ENCODE data around the gene HIPK2.
"Not testable (repeated sequence)": the region's sequence is repeated elsewhere in the genome, so short reads cannot be mapped to it uniquely, and the experiment has no call there.

The HIPK2 gene

DNA sequence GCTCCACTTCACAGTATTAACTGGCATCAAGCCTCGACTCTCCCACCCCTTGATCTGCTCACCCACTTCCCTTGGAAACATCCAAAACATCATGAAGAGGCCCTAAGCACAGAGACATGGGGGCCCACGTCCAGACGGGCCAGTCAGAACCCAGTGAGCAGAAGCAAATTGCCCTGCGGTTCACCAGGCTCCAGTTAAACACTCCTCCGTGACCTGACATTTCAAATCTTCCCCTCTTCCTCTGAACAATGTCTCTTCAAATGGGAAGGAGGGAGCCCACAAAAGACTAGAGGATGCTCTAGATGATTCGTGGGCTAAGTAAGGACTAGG is 209.5 kb downstream of the HIPK2 start:
- DNase-seq (ENCODE audit: low read depth in 3 of 3) = no peak

DNA sequence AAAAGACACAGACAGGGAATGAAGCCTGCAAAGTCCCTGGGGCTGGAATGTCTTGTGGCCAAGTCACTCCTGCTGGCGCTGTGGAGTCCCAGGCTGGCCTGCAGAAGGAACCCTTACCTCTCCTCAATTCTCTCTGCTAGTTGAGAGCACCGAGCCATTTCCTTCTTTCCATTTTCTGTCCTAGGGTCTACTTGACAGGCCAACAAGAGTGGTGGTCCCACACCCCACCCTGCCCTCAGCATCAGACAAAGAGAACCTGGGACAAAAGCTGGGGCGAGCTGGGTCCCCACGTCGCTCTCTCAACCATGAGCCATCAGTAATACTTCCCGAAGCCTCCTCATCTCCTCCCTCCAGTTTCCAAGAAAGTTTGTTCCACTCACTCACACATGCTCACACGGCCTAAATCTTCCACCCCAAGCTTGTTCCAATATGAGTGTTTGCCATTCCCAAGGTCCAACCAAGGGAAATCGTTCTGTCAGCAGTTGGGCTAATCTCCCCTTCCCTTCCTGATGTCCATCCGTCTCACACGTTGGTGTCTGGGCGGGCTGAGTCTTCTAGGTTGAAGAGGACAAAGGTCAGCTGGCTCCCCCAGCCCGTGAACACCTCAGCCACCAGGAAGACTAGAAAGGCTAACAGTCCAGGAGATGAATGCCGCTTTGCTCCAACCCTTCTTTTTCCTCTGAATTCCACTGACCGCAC is 210.0 kb downstream of the HIPK2 start:
- DNase-seq (ENCODE audit: low read depth in 3 of 3) = no peak

DNA sequence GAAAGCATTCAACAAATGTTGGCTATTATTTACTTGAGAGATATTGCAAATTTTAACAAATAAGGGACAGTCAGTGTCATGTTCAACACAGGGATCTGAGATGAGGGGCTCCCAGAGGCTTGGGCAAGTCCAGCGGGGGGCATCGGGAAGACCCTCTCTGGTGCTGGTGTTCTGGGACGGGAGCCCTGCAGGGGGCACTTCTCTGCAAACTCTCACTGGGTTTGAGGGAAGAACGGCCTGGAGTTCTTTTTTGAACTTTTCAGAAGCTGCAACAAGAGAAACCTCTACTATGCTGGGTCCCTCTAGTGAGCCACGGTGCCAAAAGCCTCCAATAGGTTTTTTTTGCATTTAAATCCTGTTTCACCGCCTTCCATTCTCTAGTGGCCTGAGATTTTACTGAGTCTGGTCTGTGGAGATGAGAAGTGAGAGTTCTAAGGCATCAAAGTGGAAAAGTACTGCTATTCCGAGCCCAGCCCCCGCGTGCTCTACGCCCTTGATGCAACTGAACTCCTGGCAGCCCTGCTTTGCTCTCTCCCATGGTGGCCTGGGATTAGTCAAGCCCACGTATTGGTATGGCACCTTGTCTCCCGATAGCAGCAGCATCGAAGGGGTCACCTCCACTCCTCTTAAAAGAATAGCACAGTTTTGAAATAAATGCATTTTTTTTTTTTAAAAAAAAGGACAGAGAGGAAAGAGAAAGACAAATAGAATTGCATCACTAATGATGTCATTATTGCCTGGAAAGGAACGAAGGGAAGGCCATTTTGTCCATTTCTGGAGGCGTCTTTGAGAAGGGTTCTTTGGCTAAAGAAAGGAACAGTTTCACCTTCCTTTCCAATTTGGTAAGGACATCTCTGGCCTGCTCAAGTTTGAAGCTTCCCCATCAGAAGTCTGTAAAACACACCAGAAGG is 210.8 kb downstream of the HIPK2 start:
- no peak for DNase-seq (ENCODE audit: low read depth in 3 of 3)

DNA sequence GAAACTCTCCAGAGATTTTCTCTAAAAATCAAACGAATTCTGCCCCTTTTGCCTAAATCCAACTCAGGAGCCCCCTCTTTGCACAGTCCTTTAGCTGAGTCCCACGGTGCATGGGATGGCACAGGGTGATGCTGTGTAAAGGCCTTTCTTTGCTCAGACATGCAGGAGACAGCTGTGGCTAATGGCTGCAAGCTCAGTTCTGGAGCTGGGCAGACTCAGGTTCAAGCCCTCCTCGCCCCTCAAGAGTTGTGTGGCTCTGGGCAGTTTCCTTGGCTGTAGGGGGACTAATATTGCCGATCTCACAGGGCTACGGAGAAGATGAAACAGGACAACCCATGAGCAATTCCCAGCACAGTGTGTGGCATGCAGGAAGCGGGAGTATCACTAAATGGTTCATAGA is 211.7 kb downstream of the HIPK2 start:
- DNase-seq (ENCODE audit: low read depth in 3 of 3) = no peak

DNA sequence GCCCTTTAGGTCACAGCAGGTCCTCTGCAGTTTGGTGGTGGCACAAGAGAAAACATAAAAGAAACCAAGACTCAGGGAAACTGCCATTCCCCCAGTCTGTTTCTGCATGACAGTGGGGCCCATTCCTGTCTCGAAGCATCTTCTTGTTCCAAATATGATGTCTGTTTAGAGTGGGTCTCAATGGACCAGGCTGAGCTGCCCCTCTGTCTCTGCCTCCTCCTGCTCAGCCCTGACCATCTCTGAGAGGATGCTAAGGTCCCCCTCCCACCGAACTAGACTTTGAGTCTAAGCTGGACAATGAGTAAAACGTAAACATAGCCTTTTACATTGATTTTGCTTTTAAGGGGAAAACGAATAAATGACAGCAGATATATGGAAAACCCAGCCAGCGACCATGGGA is 213.9 kb downstream of the HIPK2 start:
- no peak for DNase-seq (ENCODE audit: low read depth in 3 of 3)

DNA sequence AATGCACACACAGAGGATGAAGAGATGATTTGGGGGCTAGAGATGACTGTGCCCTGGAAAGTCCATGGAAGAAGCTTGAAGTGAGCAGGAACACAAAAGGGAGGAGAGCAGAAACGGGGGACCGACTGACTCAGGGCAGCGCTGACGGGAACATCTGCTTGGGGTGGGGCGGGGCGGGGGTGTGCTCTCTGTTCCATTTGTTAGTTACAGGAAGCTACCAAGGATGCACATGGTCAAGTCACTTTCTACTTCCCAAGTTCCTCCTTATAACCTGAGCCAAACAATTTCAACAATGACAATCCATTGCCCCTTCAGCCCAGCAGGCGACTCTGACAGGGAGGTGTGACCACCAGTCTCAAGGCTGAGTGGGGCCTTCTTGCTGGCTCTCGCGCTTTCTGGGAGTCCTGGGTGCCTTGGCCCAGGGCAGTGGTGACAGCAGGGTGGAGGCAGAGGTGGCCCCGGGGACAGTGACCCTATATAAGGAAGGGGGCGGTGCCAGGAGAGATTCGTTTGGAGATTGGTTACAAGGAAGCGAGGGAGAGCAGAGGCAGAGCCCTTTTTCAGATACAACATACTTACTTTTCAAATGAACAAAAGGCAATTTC is 214.7 kb downstream of the HIPK2 start:
- DNase-seq (ENCODE audit: low read depth in 3 of 3) = no peak

DNA sequence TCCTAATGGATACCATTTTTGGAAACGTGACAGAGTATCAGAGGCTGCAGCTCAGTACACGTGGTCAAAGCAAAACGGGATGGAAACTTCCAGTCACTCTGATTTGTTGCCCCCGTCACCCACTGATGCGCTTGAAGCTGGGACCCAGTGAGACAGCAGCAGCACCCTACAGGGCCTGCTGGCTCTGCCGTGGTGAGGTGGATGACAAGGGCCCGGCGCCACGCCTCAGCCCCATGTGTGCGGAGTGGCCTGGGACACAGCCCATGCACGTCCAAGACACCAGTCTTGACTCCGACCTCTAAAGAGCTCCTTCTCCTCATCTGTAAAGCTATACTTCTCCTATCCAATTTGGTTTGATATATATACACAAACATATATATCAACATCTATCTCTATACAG is 215.3 kb downstream of the HIPK2 start:
- no peak for DNase-seq (ENCODE audit: low read depth in 3 of 3)

DNA sequence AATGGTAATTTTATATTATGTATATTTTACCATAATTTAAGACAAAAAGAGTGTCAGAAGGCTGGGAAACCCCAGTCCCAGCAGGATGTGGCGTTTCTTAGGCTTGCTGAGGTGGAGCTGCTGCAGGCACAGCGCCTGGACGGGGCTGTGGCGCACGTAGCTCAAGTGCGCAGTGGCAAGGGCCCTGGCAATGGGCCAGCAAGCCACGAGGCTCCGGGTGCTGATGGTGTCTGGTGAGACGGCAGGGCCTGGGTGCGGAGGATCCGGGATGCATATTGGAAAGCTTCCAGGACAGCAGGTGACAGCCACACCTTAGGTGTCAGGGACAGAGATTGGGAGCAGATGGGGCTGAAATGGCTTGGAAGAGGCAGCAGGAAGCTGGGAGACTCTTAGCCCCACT is 217.1 kb downstream of the HIPK2 start:
- DNase-seq (ENCODE audit: low read depth in 3 of 3) = no peak

DNA sequence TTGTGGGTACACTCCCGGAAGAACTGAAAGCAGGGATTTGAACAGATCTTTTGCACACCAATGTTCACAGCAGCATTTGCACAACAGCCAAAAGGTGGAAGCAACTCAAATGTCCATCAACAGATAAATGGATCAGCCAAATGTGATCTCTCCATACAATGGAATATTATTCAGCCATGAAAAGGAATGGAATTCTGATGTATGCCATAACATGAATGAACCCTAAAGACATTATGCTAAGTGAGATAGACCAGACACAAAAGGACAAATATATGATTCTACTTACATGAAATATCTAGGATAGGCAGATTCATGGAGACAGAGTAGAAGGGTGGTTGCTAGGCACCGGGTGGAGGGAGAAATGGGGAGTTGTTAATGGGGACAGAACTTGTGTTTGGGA is 217.6 kb downstream of the HIPK2 start:
- DNase-seq (ENCODE audit: low read depth in 3 of 3) = no peak

DNA sequence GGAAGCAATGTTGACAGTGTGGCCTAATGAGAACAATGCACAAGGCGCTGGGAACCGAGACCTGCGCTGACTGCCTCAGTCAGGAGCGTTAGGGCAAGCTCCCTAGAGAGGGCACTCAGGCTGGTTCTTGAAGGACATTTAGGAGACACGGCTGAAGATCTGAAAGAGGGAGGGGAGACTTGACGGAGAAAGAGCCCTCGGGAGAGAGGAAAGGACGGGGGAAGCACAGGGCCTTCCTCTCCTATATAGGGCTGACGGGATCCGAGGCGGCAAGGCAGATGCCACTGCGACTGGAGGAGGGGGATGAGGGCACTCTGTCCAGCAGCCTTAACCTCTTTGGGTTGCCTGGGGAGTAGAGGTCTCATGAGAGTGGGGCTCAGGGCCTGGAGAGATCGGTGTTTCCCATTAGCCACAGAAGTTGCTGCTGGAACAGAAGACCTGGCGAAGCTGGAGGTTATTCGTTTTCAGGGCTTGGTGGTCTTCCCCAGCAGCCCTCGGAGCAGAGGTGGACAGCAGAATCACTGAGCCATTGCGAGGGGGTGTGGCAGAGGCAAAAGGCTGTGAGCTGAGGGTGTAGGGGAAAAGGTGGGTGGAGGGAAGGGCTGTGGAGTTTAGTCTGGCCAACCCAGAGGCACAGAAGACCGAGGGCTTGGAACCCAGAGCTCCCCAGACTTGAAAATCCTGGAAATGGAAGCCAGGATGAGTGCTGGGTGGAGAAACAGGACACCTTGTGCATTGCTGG is 218.3 kb downstream of the HIPK2 start:
- DNase-seq (ENCODE audit: low read depth in 3 of 3) = no peak

DNA sequence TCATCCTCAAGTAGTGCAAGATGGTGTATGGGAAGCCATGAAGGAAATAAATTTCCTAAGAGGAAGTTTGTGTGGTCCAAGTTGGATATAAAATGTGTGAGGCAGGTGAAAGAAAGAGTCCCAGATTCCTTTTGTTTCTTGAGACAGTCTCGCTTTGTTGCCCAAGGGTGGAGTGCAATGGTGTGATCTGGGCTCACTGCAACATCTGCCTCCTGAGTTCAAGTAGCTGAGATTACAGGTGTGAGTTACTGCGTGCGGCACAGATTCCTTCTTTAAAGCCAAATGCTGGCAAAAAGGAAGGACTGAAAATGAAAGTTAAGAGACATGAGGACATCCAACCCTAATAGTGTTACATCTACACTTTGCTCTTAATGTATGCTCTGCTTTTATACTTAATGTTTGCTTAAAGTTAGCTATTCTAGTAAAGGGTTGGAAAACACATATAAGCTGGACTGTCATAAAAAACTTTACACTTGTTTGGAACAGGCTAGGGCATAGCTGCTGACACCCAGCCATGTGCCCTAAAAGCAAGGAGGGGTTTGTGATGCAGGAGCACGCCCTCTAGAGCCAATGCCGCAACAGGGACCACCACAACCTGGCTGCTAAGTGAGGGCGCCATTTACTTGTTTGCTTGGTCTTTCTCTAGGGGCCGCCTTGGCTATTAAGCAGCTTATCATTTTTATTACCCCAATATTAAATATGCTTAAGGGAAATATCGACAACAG is 219.8 kb downstream of the HIPK2 start:
- DNase-seq (ENCODE audit: low read depth in 3 of 3) = no peak

DNA sequence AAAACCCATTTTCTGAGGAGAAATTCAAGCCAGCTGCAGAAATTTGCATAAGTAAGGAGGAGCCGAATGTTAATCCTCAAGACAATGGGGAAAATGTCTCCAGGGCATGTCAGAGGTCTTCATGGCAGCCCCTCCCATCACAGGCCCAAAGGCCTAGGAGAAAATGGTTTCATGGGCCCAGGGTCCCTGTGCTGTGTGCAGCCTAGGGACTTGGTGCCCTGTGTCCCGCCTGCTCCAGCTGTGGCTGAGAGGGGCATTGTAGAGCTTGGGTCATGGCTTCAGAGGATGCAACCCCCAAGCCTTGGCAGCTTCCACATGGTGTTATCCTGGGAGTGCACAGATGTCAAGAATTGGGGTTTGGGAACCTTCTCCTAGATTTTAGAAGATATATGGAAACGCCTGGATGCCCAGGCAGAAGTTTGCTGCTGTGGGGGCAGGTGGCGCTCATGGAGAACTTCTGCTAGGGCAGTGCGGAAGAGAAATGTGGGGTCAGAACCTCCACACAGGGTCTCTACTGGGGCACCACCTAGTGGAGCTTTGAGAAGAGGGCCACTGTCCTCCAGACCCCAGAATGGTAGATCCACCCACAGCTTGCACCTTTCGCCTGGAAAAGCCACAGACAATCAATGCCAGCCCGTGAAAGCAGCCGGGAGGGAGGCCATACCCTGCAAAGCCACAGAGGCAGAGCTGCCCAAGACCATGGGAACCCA is 223.7 kb downstream of the HIPK2 start:
- DNase-seq (ENCODE audit: low read depth in 3 of 3) = not testable (repeated sequence)

DNA sequence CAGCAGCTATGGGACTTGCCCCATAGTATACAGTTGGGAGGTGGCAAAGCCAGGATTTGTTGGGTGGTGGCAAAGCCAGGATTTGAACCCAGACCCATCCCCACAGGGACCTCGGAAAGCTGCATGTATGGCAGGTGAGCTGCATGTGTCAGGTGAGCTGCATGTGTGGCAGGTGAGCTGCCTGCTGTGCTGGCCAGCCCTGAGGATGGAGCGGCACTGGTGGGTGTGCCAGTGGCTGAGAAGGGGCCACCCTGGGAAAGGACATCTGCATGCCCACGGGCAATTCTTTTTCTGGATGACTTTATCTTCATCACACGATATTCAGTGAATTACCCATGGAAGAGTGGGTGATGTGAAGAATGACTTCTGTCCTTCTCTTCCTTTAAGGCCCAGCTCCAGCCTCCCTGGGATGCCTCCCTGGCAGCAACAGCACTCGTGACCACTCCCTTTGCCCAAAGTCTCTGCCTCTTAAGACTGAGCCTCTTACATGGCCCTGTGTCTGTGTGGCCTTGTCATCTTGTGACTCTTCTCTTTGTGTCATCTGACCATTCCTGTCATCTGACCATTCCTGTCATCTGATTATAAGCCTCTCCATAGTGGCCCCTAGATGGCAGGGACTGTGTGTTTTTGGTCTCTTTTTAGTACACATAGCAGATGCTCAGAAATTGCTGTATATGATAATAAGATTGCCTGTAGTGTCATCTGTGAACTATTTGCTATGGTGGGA is 229.3 kb downstream of the HIPK2 start:
- no peak for DNase-seq (ENCODE audit: low read depth in 3 of 3)

DNA sequence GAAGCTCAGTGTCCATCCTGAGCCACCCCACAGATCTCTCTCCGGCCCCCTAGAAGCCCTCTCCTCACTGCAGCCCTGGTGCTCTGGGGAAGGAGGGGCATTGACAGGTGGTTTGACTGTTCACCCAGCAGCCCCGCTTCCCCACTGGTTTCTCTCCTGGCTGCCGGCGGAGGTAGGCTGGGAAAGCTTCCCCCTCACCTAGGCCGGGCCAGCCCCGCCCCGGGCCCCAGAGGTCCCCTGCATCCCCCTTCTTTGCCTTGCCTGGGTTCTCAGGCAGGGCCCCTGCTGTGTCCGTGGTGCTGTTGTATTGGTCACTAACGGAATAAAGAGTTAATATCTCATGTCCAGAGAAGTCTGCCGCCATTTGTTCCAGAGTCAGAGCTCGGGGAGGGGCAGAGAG is 233.2 kb downstream of the HIPK2 start:
- DNase-seq (ENCODE audit: low read depth in 3 of 3) = no peak

DNA sequence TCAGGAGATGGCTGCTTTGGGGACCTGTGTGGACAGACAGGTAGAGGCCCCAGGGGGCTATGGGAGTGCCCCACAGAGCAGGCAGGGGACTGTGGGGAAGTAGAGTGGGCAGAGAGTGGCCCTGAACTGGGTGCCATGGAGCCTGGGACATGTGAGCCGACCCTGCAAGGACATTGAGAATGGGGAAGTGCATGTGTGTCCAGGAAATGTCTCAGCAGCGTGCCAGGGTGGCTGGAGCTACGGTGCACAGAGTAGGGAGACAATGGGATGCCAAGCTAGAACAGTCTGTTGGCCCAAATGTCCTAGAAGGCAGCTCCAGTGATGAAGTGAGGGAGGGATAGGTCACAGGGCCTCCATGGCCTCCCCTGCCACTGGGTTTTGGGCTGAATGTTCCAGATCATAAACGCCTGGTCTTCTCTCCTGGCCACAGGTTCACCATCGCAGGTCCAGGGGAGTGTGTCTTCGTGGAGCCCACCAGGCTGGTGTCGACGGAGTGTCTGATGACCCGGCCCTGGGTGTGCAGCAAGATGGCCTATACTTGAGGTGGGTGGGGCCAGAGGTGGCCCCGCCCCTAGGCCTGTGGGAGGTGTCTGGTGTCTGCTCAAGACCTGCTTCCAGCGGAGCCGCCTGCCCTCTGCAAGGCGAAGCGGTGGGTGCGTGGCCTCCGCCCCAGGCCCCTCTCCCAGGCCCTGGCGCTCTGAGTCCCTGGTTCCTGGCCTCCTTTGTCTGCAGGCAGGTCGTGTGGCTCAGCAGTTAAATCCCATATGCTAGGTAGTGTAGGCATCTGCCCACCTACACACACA is 233.8 kb downstream of the HIPK2 start:
- DNase-seq (ENCODE audit: low read depth in 3 of 3) = no peak

DNA sequence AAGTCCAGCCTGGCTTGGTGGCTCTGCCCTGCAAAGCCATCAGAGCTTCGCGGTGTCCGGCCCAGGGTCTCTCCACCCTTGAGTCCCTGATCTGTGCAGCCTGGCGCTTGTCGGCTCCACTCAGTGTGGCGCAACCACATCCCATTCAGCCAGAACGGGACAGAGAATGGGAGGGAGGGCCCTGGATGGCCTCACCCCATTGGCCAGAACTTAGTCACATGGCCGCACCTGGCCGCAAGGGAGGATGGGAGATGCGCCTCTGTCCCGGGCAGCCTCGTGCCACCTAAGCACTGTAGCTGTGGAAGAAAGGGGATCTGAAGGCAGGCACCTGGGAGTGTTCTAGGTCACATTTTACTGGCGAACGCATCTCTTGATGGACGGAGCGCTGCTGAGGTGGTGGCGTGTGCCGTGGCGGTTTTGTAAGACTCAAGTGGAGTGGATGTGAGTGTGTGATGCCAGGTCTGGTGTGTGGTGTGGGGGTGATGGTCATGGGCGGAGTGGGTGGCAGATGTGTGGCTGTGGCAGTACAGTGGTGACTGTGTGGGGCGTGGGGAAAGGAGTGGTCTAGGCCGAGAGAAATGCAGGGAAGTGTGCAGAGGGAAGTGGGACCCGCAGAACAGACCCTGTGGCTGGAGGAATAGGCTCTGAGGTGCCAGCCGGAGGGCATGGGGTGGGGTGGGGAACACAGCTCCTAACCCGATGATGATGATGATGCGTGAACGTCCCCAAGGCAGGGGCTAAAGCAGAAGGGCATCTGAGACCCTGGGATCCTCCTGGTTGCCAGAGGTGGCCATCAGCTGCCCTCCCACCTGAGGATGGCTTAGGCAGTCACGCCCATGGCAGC is 235.3 kb downstream of the HIPK2 start:
- DNase-seq (ENCODE audit: low read depth in 3 of 3) = no peak

DNA sequence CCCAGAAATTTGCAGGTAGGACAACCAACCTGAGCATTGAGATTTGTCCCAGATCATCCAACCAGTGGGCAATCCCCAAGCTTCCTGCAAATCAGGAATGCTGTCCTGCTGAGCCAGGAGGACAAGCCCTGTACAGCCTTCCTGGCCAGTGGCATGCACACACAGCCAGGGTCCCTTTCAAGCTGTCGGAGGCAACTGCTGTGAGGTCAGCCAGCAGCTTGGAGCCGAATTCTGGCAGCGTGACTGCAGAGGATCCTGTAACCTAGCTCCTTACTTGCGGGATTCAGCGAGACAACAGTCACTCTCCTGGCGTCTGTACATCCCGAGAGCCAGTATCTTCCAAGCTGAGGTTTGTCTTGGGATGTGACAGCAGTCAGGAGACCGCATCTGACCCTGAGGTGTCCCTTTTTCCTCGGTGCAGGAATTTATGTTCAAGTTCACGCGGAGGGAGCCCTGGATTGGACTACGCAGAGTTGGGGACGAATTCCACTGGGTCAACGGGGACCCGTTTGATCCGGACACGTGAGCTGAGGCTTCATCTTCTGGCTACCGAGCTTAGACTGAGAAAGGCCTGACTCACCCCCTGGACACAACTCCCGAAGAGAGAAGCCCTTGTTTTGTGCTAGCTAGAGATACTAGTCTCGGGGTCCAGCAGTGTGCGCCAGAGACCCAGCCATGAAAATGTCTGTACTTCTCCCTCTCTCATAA is 236.0 kb downstream of the HIPK2 start:
- DNase-seq (ENCODE audit: low read depth in 3 of 3) = no peak

DNA sequence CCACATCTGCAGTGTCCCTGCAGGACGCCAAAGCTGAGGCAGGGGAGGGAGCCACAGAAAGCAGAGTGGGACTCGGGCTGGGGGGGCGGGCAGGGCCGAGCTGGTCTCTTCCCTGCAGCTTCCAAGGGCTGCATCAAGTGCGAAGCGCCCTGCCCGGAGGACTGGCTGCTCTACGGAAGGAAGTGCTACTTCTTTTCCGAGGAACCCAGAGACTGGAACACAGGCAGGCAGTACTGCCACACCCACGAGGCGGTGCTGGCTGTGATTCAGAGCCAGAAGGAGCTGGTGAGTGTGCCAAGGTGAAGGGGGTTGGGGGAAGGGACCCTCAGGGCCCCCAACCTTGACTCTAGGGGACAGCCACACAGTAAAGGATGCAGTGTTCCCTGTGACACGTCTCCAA is 237.6 kb downstream of the HIPK2 start:
- no peak for DNase-seq (ENCODE audit: low read depth in 3 of 3)

Data from stimulated activated CD4-positive, alpha-beta T cell treated with anti-CD3 and anti-CD28 coated beads, TNF-alpha, amount 100 ng/mL, for 24 hours (primary cell).